A549 (cell line): ENCODE results near the gene KCNIP4. TPM values are rescaled to one million over a fixed set of nuclear protein-coding genes. Genes with fewer than 3 reads are reported as not detected.

Experiments used
- ATAC-seq, 2 experiments: fragments of 200-7000 bp in 1 of 2; fragments of >200 bp in 1 of 2; cut with Nextera tagmentation in 1 of 2; cut with Tn5 transposase in 1 of 2; 3 replicates each; pipeline versions ENCODE4 v1.8.0 to v1.9.1; 2018 to 2020; ENCODE audit warnings: mild to moderate bottlenecking in 1 of 2, moderate library complexity in 1 of 2
- CTCF ChIA-PET: fragments of 300-600 bp; sonication (Branson Sonifier 250); formaldehyde crosslinking; extraction: SDS; loops from one replicate; lab custom pipeline; 2021; ENCODE audit warnings: antibody characterized with exemption, inconsistent platforms; lab: Yijun Ruan, JAX
- POLR2A ChIA-PET: fragments of 350-600 bp; formaldehyde crosslinking; extraction: SDS; loops from one replicate; lab custom pipeline; 2021; ENCODE audit warnings: antibody characterized with exemption, inconsistent platforms; lab: Yijun Ruan, JAX
- DNase-seq, 2 experiments: peaks; one replicate each; pipeline versions ENCODE4 v3.0.0 to v3.0.0-alpha.2; 2011 to 2016; ENCODE audit warnings: low read depth in 1 of 2, low spot score in 1 of 2
- FAIRE-seq: peaks from 2 replicates; lab custom pipeline; 2011; peaks lifted over from hg19 to GRCh38; lab: Jason Lieb, UNC
- H3K27ac ChIP-seq, 2 experiments: fragments of >200 bp; sonication (Bioruptor Twin); formaldehyde crosslinking; 3 replicates each; pipeline ENCODE4 v1.5.1; 2016 to 2017
- H3K4me1 ChIP-seq: fragments of >200 bp; sonication (Bioruptor Twin); formaldehyde crosslinking; 3 replicates; pipeline ENCODE4 v1.6.1; 2016
- H3K4me2 ChIP-seq: fragments of >200 bp; sonication (Bioruptor Twin); formaldehyde crosslinking; 3 replicates; pipeline ENCODE4 v1.6.1; 2016
- H3K4me3 ChIP-seq: fragments of >200 bp; sonication (Bioruptor Twin); formaldehyde crosslinking; 3 replicates; pipeline ENCODE4 v1.5.1; 2016
- H3K9me3 ChIP-seq: fragments of >200 bp; sonication (Bioruptor Twin); formaldehyde crosslinking; 3 replicates; pipeline ENCODE4 v1.6.1; 2016
- BHLHE40 ChIP-seq: IDR thresholded peaks from 2 replicates; pipeline ENCODE4 v1.6.1; 2012; ENCODE audit warnings: low read depth, low read length, inconsistent platforms
- CBX2 ChIP-seq: fragments of 200-600 bp; sonication (generic); IDR thresholded peaks from 2 replicates; pipeline ENCODE4 v1.6.1; 2016; ENCODE audit warnings: low read depth, mild to moderate bottlenecking, borderline replicate concordance
- CEBPB ChIP-seq, 2 experiments: fragments of >200 bp in 1 of 2; sonication (Bioruptor Twin) in 1 of 2; formaldehyde crosslinking in 1 of 2; IDR thresholded peaks; 2 replicates each; pipeline ENCODE4 v1.6.1; 2012 to 2016
- EP300 ChIP-seq, 2 experiments: fragments of >200 bp; sonication (Bioruptor Twin); formaldehyde crosslinking; IDR thresholded peaks; 2 replicates in 1 of 2; 3 replicates in 1 of 2; pipeline ENCODE4 v1.6.1; 2016 to 2017
- FOSB ChIP-seq: fragments of 250-450 bp; sonication (Bioruptor Pico); IDR thresholded peaks from 2 replicates; pipeline ENCODE4 v1.5.0; 2020; ENCODE audit warnings: mild to moderate bottlenecking, moderate library complexity
- FOSL2 ChIP-seq, 2 experiments: fragments of 450-650 bp in 1 of 2; fragments of >200 bp in 1 of 2; sonication (Bioruptor Twin) in 1 of 2; formaldehyde crosslinking; IDR thresholded peaks; 2 replicates each; pipeline versions ENCODE4 v1.5.0 to v1.6.1; 2016 to 2020; ENCODE audit warnings: mild to moderate bottlenecking in 1 of 2, moderate library complexity in 1 of 2
- GATA3 ChIP-seq: IDR thresholded peaks from 2 replicates; pipeline ENCODE4 v1.6.1; 2012; ENCODE audit warnings: borderline replicate concordance
- HOXA7 ChIP-seq: fragments of 250-450 bp; sonication (Bioruptor Pico); IDR thresholded peaks from 2 replicates; pipeline ENCODE4 v1.5.0; 2020; ENCODE audit warnings: mild to moderate bottlenecking, moderate library complexity
- JUNB ChIP-seq: fragments of >200 bp; sonication (Bioruptor Twin); formaldehyde crosslinking; IDR thresholded peaks from 2 replicates; pipeline ENCODE4 v1.6.1; 2016
- MAZ ChIP-seq: fragments of 150-350 bp; IDR thresholded peaks from 2 replicates; pipeline ENCODE4 v1.6.1; 2014; ENCODE audit warnings: antibody characterized with exemption, low read depth, low read length, borderline replicate concordance
- NFE2L2 ChIP-seq: fragments of 150-350 bp; conservative IDR thresholded peaks from 2 replicates; pipeline ENCODE4 v1.6.1; 2014; ENCODE audit warnings: low read length
- NPAS2 ChIP-seq: fragments of 250-450 bp; sonication (Bioruptor Pico); IDR thresholded peaks from 2 replicates; pipeline ENCODE4 v1.8.0; 2022; ENCODE audit warnings: mild to moderate bottlenecking, moderate library complexity, borderline replicate concordance
- NR3C1 ChIP-seq: fragments of >200 bp; sonication (Bioruptor Twin); formaldehyde crosslinking; IDR thresholded peaks from 3 replicates; pipeline ENCODE4 v1.6.1; 2017
- POLR2AphosphoS2 ChIP-seq: conservative IDR thresholded peaks from 2 replicates; pipeline ENCODE4 v1.6.1; 2012; ENCODE audit warnings: low read length, improper control_type of control experiment, inconsistent platforms
- RAD21 ChIP-seq, 2 experiments: fragments of >200 bp in 1 of 2; sonication (Bioruptor Twin) in 1 of 2; formaldehyde crosslinking in 1 of 2; IDR thresholded peaks in 1 of 2; conservative IDR thresholded peaks in 1 of 2; 2 replicates in 1 of 2; 3 replicates in 1 of 2; pipeline ENCODE4 v1.6.1; 2012 to 2018; ENCODE audit warnings: inconsistent platforms in 1 of 2
- SREBF2 ChIP-seq: fragments of 450-650 bp; IDR thresholded peaks from 2 replicates; pipeline ENCODE4 v1.6.1; 2014; ENCODE audit warnings: mild to moderate bottlenecking, moderate library complexity
- ZC3H11A ChIP-seq: fragments of 450-650 bp; IDR thresholded peaks from 2 replicates; pipeline ENCODE4 v1.6.1; 2014; ENCODE audit warnings: antibody characterized with exemption, mild to moderate bottlenecking
- ZFP36 ChIP-seq: fragments of 450-650 bp; IDR thresholded peaks from 2 replicates; pipeline ENCODE4 v1.6.1; 2014; ENCODE audit warnings: borderline replicate concordance; ENCODE audit not compliant: partially characterized antibody
- WGBS: methylation state at CpG from one replicate; pipeline ENCODE4 v1.1.6; 2017; ENCODE audit errors: missing lambda C conversion rate; 5-methylcytosine and 5-hydroxymethylcytosine counted together
- polyA plus RNA-seq, 4 experiments: library from polyadenylated mRNA; depleted of rRNA in 3 of 4; stranded (reverse); fragments of >200 nt; fragmentation: RNase III in 1 of 4; extraction: RNeasy Plus Mini Kit Qiagen cat#74134 plus additional on column Dnase treatment in 1 of 4; gene quantifications; 2 replicates in 3 of 4; 3 replicates in 1 of 4; pipeline ENCODE4 v1.2.3, GENCODE V29; 2011 to 2017
- TF ChIP-seq, protein P1 (sequence below): fragments of >200 bp; sonication (Bioruptor Twin); formaldehyde crosslinking; IDR thresholded peaks from 3 replicates; pipeline ENCODE4 v1.5.1; 2016
- TF ChIP-seq, protein P2 (sequence below): fragments of >200 bp; sonication (Bioruptor Twin); formaldehyde crosslinking; IDR thresholded peaks from 3 replicates; pipeline ENCODE4 v1.6.1; 2016
- TF ChIP-seq, protein P3 (sequence below): fragments of 200-600 bp; sonication (generic); IDR thresholded peaks from 2 replicates; pipeline ENCODE4 v1.6.1; 2016; ENCODE audit warnings: antibody characterized with exemption, mild to moderate bottlenecking, moderate library complexity
- TF ChIP-seq, protein P4 (sequence below): fragments of 150-350 bp; IDR thresholded peaks from 2 replicates; pipeline ENCODE4 v1.6.1; 2014; ENCODE audit warnings: low read depth, mild to moderate bottlenecking, low read length
- TF ChIP-seq, protein P5 (sequence below): IDR thresholded peaks from 2 replicates; pipeline ENCODE4 v1.6.1; 2012

Gene KCNIP4
- polyA plus RNA-seq, 2 of the 4 experiments (the other 2 are of a cell fraction): not detected

DNA sequence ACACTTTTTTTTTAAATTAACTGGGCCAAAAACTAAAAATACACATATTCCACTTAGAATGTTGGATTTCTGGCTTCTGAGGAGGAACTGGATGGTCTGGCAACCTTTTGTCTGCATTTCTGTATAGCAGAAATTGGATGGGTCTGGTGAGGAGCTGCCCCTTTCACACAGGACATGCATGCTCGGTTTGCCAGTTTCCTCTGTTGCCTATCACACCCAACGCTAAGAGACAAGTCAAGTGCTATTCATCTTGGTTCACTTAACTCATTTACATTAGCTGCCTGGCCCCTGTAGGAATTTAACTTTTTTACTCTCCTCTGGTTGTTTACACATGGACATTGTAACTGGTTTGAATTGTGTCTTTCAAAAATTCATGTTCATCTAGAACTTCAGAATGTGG lies 1052.6 kb downstream of the KCNIP4 start (continued):
- TF ChIP-seq, protein P1, sequence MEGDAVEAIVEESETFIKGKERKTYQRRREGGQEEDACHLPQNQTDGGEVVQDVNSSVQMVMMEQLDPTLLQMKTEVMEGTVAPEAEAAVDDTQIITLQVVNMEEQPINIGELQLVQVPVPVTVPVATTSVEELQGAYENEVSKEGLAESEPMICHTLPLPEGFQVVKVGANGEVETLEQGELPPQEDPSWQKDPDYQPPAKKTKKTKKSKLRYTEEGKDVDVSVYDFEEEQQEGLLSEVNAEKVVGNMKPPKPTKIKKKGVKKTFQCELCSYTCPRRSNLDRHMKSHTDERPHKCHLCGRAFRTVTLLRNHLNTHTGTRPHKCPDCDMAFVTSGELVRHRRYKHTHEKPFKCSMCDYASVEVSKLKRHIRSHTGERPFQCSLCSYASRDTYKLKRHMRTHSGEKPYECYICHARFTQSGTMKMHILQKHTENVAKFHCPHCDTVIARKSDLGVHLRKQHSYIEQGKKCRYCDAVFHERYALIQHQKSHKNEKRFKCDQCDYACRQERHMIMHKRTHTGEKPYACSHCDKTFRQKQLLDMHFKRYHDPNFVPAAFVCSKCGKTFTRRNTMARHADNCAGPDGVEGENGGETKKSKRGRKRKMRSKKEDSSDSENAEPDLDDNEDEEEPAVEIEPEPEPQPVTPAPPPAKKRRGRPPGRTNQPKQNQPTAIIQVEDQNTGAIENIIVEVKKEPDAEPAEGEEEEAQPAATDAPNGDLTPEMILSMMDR: no peak
- TF ChIP-seq FOSL2 (IDR thresholded peaks at IDR 0.05): no peak
- no peak for TF ChIP-seq FOSL2 (CRISPR knock-in tag; IDR thresholded peaks at IDR 0.05)

DNA sequence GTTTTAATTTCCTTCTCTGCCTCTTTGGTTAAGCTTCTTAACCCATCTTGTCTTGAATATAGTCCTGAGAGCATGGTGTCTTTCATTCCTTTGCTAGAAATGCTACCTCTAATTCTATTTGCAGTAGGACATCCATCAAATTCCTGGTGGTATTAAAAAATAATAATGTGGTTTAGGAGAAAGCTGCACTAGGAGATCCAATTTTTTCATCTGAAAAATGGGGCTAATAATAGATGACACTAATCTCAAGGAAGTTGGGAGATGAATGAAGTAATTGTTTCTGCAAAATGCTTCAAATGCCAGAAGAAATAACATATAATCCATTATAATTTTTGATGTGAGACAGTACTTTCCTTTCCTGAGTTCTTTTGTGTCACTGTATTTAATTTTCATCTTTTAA lies 1053.4 kb downstream of the KCNIP4 start:
- no peak for TF ChIP-seq SREBF2
- no peak for TF ChIP-seq NFE2L2
- TF ChIP-seq NPAS2: no peak
- TF ChIP-seq POLR2AphosphoS2: no peak
- TF ChIP-seq, protein P2, sequence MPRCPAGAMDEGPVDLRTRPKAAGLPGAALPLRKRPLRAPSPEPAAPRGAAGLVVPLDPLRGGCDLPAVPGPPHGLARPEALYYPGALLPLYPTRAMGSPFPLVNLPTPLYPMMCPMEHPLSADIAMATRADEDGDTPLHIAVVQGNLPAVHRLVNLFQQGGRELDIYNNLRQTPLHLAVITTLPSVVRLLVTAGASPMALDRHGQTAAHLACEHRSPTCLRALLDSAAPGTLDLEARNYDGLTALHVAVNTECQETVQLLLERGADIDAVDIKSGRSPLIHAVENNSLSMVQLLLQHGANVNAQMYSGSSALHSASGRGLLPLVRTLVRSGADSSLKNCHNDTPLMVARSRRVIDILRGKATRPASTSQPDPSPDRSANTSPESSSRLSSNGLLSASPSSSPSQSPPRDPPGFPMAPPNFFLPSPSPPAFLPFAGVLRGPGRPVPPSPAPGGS: no peak
- TF ChIP-seq CBX2: no peak
- TF ChIP-seq HOXA7: no peak
- no peak for TF ChIP-seq RAD21 (conservative IDR thresholded peaks at IDR 0.05 in 1 of 2, IDR thresholded peaks at IDR 0.05 in 1 of 2)
- TF ChIP-seq NR3C1: no peak
- no peak for TF ChIP-seq MAZ
- no peak for TF ChIP-seq JUNB
- DNase-seq (no peak), ATAC-seq (no peak), FAIRE-seq (no peak)
- CTCF ChIA-PET: no interaction called here
- no peaks in the 10 kb centered on the region for H3K4me1 ChIP-seq
- no peaks in the 10 kb centered on the region for H3K9me3 ChIP-seq
- no peak overlapping the region for H3K4me3 ChIP-seq
- H3K4me2 ChIP-seq: no peak overlapping the region
- POLR2A ChIA-PET: no interaction called here
- H3K27ac ChIP-seq: no peak overlapping the region

DNA sequence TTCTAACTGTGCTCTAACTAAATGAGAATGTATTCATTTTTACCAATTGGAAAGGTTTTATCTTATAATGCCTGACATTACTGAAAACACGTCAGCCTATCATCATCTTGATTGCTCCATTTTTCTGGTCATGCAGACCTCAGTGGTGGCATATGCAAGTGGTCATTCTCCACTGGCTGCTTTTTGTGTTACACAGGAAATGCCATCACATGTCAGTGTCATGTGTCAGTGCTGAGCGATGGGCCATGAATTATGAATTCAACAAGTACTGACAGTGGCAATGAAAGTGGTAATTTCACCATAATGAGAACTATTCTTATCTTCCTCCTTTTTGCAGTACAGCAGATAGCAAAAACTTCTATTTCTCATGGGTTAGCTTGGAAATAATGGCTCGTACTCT lies 1057.8 kb downstream of the KCNIP4 start:
- Histone ChIP-seq H3K4me3 (no peak overlapping the region), H3K9me3 (no peaks in the 10 kb centered on the region), H3K4me2 (no peak overlapping the region), H3K27ac (no peak overlapping the region), H3K4me1 (no peaks in the 10 kb centered on the region)
- ATAC-seq (no peak), DNase-seq (no peak), FAIRE-seq (no peak)
- no peak for TF ChIP-seq ZC3H11A
- TF ChIP-seq SREBF2: no peak
- TF ChIP-seq EP300 (IDR thresholded peaks at IDR 0.05): no peak
- TF ChIP-seq ZFP36: no peak
- TF ChIP-seq CEBPB (IDR thresholded peaks at IDR 0.05): no peak
- TF ChIP-seq CBX2: no peak
- TF ChIP-seq BHLHE40: no peak
- TF ChIP-seq, protein P3, sequence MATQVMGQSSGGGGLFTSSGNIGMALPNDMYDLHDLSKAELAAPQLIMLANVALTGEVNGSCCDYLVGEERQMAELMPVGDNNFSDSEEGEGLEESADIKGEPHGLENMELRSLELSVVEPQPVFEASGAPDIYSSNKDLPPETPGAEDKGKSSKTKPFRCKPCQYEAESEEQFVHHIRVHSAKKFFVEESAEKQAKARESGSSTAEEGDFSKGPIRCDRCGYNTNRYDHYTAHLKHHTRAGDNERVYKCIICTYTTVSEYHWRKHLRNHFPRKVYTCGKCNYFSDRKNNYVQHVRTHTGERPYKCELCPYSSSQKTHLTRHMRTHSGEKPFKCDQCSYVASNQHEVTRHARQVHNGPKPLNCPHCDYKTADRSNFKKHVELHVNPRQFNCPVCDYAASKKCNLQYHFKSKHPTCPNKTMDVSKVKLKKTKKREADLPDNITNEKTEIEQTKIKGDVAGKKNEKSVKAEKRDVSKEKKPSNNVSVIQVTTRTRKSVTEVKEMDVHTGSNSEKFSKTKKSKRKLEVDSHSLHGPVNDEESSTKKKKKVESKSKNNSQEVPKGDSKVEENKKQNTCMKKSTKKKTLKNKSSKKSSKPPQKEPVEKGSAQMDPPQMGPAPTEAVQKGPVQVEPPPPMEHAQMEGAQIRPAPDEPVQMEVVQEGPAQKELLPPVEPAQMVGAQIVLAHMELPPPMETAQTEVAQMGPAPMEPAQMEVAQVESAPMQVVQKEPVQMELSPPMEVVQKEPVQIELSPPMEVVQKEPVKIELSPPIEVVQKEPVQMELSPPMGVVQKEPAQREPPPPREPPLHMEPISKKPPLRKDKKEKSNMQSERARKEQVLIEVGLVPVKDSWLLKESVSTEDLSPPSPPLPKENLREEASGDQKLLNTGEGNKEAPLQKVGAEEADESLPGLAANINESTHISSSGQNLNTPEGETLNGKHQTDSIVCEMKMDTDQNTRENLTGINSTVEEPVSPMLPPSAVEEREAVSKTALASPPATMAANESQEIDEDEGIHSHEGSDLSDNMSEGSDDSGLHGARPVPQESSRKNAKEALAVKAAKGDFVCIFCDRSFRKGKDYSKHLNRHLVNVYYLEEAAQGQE: no peak
- no peak for TF ChIP-seq FOSB
- TF ChIP-seq GATA3: no peak
- TF ChIP-seq, protein P4, sequence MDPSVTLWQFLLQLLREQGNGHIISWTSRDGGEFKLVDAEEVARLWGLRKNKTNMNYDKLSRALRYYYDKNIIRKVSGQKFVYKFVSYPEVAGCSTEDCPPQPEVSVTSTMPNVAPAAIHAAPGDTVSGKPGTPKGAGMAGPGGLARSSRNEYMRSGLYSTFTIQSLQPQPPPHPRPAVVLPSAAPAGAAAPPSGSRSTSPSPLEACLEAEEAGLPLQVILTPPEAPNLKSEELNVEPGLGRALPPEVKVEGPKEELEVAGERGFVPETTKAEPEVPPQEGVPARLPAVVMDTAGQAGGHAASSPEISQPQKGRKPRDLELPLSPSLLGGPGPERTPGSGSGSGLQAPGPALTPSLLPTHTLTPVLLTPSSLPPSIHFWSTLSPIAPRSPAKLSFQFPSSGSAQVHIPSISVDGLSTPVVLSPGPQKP: no peak
- TF ChIP-seq, protein P5, sequence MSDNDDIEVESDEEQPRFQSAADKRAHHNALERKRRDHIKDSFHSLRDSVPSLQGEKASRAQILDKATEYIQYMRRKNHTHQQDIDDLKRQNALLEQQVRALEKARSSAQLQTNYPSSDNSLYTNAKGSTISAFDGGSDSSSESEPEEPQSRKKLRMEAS: no peak
- TF ChIP-seq NPAS2: no peak
- ChIA-PET CTCF (no interaction called here), POLR2A (no interaction called here)
- 13% methylated on average over 3 of the region's 3 CpGs for WGBS
